Measurements from ENCODE around the gene ZNF189.
"Not testable (repeated sequence)": the region's sequence is repeated elsewhere in the genome, so short reads cannot be mapped to it uniquely, and the experiment has no call there.

Gene ZNF189

GRCh38 chr9:101381118-101381517 is 17.5 kb upstream of the ZNF189 start:
- no peak for DNase-seq

DNA sequence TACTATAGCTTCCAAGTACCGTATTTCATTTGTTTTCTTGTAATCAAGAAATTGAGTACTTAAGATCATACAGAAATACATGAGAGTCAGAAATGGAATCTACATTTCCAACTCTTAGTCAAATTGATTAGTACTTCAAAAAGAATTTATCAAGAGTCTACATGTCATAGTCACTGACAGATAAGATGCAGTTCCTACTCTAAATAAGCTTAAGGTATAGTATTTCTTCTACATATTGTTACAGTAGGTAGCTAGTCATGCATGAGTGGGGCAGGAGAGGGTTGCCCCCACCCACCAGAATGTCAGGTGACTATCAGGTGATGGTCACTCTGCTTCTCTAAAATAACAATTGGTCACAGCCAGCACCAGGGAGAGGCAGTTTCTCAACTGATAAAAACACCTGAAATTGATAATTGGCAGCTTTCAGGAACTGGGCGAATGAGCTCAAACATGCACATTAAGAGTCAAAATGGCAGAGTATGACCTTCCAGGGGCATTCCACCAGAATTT is 16.8 kb upstream of the ZNF189 start:
- no peak for DNase-seq

- DNase-seq, result no peak
Observed at GRCh38 chr9:101383361-101383760, 15.3 kb upstream of the ZNF189 start.

DNA sequence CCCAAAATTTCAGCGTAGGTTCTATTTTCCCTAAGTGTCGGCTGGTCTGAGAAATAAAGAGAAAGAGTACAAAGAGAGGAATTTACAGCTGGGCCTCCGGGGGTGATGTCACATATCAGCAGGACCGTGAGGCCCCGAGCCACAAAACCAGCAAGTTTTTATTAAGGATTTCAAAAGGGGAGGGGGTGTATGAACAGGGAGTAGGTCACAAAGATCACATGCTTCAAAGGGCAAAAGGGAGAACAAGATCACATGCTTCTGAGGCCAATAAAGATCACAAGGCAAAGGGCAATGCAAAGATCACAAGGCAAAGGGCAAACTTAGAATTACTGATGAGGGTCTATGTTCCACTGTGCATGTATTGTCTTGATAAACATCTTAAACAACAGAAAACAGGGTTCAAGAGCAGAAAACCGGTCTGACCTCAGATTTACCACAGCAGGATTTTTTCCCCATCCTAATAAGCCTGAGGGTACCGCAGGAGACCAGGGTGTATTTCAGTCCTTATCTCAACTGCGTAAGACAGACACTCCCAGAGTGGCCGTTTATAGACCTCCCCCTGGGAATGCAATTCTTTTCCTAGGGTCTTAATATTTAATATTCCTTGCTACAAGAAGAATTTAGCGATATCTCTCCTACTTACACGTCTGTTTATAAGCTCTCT is 13.6 kb upstream of the ZNF189 start, which contains the start of gene BAAT:
BAAT (minus strand) TSS at position 134 of the 664 bp plus-strand sequence. CDS start 13,602 bp downstream, outside the sequence.
- not testable (repeated sequence) for DNase-seq

GRCh38 chr9:101387871-101388506 is 10.7 kb upstream of the ZNF189 start:
- no peak for DNase-seq

DNA sequence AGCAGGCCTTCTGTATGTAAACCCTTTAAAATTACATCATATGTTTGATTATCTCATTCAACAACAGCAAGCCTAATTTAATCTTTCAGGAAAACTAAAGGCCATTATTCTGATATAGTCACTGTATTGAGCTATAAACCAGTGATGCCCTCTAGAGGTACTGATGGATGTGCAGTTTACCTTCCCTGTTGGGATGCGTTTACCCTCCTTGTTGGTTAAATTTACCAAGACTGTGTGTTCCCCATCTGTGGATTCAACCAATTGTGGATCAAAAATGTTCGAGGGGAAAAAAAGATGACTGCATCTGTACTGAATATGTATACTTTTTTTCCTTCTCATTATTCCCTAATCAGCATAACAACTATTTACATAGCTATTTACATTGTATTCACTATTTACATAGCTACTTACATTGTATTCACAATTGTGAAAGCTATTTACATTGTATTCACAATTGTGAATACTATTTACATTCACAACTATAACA is 10.1 kb upstream of the ZNF189 start:
- no peak for DNase-seq

GRCh38 chr9:101393135-101393534 is 5.5 kb upstream of the ZNF189 start:
- no peak for DNase-seq

DNA sequence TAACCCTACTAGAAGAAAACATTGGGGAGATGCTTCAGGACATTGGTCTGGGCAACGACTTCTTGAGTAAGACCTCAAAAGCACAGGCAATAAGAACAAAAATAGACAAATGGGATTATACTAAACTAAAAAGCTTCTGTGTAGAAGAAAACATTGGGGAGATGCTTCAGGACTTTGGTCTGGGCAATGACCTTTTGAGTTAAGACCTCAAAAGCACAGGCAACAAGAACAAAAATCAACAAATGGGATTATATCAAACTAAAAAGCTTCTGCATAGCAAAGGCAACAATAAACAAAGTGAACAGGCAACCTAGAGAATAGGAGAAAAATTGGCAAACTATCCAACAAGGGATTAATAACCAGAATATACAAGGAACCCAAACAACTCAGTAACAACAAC is 4.0 kb upstream of the ZNF189 start:
- DNase-seq, result no peak

DNA sequence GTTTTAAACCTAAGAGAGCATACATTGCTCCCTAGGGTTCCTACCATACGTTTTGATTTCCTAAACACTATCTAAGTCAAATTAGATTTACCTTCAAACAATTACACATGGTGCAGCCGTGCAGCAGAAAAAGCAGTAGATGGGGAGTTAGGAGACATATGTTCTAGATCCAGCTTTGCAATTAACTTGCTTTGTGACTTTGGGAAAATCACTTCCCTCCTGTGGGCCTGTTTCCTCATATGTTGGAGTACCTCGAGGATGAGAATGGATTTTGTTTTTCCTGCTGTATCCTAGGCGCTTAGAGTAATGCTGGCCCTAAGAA is 944 bp upstream of the ZNF189 start:
- no peak for DNase-seq

GRCh38 chr9:101398930-101399642 is 435 bp downstream of the ZNF189 start:
- no peak for DNase-seq

DNA sequence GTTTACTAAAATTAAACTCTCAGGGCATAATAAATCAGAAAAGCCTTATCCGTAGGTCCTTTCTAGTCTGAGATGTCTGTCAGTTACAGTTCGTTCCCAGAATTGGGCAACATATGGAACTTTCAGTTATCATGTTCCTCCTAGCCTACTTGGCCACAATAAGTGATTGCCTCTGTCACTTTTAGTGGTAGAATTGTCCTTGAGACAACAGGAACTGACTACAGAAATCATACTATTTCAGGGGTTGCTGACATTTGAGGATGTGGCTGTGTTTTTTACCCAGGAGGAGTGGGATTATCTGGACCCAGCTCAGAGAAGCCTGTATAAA is 956 bp downstream of the ZNF189 start:
- DNase-seq, result no peak

DNA sequence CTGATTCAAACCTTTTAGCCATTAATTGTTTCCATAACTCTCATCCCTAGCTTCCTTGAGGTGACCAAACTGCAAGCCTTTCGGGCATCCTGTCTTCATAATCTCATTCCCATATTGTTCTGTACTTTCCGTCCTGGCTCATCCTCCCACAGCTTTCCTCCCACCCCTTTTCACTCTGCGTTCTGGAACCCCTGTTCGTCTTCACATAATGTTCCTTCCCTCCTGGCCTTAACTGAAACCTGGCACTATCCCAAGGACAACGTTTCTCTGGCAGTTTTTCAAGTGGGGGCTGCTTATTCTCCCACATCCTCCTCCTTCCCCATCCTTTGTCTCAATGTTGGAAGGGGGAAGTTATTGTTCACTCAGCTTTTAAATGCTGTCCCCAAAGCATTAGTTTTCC is 1.5 kb downstream of the ZNF189 start:
- no peak for DNase-seq

DNA sequence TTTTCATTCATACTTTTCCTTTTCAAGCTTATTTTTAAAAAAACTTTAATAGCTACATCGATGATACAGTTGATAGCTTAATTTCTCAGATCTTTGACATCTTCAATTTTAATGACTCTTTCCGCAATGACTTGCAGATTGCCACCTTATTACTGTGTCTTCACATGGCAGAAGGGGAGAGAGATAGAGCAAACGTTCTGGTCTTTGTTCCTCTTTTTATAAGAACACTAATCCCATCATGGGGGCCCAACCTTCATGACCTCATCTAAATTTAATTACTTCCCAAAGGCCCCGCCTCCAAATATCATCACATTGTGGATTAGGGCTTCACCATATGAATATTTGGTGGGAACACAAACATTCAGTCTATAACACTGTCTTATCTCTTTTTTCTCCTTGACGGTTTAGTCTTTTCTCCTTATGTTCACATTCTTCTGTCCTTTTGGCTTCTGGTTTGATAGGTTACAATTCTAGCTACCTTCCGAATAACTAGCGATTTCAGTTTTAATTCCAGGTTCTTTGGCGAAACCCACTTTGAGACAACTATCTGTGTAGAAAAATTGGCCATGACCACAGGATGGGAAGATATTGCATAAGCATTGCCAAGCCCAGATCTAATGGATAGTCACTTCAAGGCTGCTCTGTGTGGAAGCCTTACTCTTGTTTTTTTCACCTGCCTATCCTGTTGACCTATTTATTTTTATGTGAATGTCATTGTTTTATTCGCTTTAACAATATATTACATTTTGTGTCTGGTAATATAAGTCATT is 5.0 kb downstream of the ZNF189 start:
- DNase-seq, result no peak

DNA sequence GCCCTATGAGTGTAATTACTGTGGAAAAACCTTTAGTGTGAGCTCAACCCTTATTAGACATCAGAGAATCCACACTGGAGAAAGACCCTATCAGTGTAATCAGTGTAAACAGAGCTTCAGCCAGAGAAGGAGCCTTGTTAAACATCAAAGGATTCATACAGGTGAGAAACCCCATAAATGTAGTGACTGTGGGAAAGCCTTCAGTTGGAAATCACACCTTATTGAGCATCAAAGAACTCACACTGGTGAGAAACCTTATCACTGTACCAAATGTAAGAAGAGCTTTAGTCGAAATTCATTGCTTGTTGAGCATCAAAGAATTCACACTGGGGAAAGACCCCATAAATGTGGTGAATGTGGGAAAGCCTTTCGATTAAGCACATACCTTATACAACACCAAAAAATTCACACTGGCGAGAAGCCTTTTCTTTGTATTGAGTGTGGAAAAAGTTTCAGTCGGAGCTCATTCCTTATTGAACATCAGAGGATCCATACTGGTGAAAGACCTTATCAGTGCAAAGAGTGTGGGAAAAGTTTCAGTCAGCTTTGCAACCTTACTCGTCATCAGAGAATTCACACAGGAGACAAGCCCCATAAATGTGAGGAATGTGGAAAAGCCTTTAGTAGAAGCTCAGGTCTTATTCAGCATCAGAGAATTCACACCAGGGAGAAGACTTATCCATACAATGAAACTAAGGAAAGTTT is 9.9 kb downstream of the ZNF189 start:
- no peak for DNase-seq

- no peak for DNase-seq
Observed at GRCh38 chr9:101409079-101409477, 10.4 kb downstream of the ZNF189 start.

GRCh38 chr9:101414839-101415238 is 16.2 kb downstream of the ZNF189 start:
- no peak for DNase-seq

GRCh38 chr9:101415578-101415977 is 16.9 kb downstream of the ZNF189 start:
- no peak for DNase-seq

DNA sequence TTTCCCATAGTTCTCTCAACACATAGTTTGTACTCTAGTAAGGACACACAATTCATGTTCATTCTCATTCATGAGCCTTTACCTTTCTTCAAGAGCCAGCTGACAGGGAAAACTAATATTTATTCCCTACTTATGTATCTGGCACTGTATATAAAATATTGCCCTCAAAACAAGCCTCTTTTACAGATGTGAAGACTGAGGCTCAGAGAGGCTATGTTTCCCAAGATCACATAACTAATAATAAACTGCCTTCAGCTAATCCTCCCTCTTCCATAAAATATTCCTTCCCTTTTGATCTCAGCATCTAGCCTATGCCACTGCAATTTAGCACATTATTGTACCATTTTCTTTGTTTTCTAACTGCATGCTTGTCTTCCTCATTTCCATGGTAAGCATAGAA is 18.7 kb downstream of the ZNF189 start:
- DNase-seq, result no peak

- no peak for DNase-seq
Observed at GRCh38 chr9:101417977-101418376, 19.3 kb downstream of the ZNF189 start.

DNA sequence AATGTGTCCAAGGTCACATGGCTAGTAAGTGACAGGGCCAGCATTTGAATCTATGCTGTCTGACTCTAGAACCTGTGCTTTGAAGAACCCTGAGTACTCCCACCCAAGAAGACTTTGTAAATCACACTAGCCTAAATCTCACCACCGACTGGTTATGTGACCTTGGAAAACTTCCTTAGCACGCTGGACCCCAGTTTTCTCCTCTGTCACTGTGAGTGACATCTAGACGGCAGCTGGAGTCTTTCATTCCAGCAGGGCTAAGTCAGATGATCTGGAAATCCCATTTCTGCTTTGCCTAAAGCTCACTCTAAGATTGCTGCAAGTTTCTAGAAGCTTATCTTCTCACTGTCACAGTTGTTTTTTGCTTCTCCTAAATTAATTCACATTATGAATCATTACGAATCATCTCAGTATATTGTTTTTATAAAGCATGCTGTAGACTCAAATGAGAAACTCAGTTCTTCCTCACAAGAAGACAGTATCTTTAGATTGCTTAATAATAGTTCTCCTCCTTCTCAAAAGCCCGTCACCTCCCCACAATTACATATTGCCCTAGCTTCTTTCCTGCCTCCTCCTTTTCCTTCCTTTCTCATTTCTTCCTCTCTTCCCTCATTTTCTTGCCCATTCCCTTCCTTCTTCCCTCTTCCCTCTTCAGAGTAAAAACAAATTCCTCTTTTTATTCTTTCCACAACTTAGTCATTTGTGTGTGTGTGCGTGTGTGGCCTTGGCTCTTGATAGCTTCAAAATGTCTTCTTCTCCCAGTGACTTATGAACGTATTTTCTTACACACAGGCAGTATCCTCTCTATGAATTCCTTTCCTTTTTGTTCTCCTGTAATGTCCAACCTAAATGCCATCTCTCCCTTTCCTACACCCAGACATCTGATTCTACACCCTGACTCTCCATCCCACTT is 20.1 kb downstream of the ZNF189 start:
- DNase-seq, result no peak

DNA sequence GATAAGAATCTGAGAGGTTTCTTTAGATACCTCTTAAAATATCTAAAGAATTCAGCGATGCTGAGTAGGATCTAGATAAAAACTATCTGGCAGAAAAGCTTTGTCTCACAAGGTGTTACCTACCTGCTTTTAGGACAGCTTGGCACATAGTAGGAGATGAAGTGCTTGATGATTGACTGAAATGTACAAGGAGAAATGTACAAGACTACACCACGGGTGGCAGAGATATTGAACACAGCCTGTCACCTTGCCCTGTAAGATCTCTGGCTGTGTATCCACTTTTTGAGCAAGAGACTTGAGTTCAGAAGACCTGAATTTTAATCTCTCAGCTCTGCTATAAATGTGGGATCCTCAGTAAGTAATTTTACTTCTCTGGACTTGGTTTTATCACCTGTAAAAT is 21.2 kb downstream of the ZNF189 start:
- DNase-seq, result no peak

DNA sequence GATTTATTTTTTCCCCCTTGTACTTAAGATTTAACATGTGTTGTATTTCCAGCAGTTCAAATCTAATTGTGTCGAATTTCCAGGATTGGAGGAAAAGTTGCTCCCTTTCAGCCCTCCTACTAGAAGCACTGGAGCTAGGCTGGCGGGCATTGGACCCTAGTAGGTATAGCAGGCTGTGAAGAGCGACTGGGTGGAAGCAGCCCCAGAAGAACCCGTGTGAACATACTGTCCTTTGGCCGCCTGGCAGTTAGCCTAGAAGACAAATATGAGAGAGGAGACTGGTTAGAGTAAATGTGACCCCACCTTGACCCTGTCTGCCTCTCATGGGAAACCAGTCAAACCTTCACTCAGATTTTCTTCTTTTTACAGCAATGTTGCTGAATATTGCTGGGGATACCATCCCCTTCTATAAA is 23.0 kb downstream of the ZNF189 start:
- DNase-seq, result no peak

Measured in CD4-positive, alpha-beta T cell treated with Interferon gamma for 1 hour (primary cell).